Measurements from ENCODE around the gene ADAM17.
"Not testable (repeated sequence)": the region's sequence is repeated elsewhere in the genome, so short reads cannot be mapped to it uniquely, and the experiment has no call there.

Gene ADAM17

GRCh38 chr2:9555297-9556120 lies at the start of gene ADAM17:
ADAM17 (minus strand) TSS chr2:9555830; CDS start chr2:9555605, 225 bp downstream.
- peak; percentile 73 to 80 for DNase-seq (ENCODE audit: low read depth in 1 of 2, low spot score in 1 of 2)

- no peak for DNase-seq (ENCODE audit: low read depth in 1 of 2, low spot score in 1 of 2)
Measured at GRCh38 chr2:9602412-9602811, 46.8 kb upstream of the ADAM17 start.

- DNase-seq (ENCODE audit: low read depth in 1 of 2, low spot score in 1 of 2), result no peak
Measured at GRCh38 chr2:9601397-9601796, 45.8 kb upstream of the ADAM17 start.

- DNase-seq (ENCODE audit: low read depth in 1 of 2, low spot score in 1 of 2), result no peak
Measured at GRCh38 chr2:9599430-9599829, 43.8 kb upstream of the ADAM17 start.

GRCh38 chr2:9596621-9597311 lies 41.1 kb upstream of the ADAM17 start:
- no peak for DNase-seq (ENCODE audit: low read depth in 1 of 2, low spot score in 1 of 2)

- DNase-seq (ENCODE audit: low read depth in 1 of 2, low spot score in 1 of 2), result no peak
Measured at GRCh38 chr2:9595746-9596145, 40.1 kb upstream of the ADAM17 start.

GRCh38 chr2:9595256-9595655 lies 39.6 kb upstream of the ADAM17 start:
- DNase-seq (ENCODE audit: low read depth in 1 of 2, low spot score in 1 of 2), result not testable (repeated sequence)

- DNase-seq (ENCODE audit: low read depth in 1 of 2, low spot score in 1 of 2), result no peak
Measured at GRCh38 chr2:9594366-9595054, 38.9 kb upstream of the ADAM17 start.

- DNase-seq (ENCODE audit: low read depth in 1 of 2, low spot score in 1 of 2), result no peak
Measured at GRCh38 chr2:9593925-9594324, 38.3 kb upstream of the ADAM17 start.

GRCh38 chr2:9592699-9593098 lies 37.1 kb upstream of the ADAM17 start:
- no peak for DNase-seq (ENCODE audit: low read depth in 1 of 2, low spot score in 1 of 2)

- DNase-seq (ENCODE audit: low read depth in 1 of 2, low spot score in 1 of 2), result no peak
Measured at GRCh38 chr2:9590641-9591040, 35.0 kb upstream of the ADAM17 start.

- DNase-seq (ENCODE audit: low read depth in 1 of 2, low spot score in 1 of 2), result no peak
Measured at GRCh38 chr2:9586465-9586864, 30.8 kb upstream of the ADAM17 start.

- DNase-seq (ENCODE audit: low read depth in 1 of 2, low spot score in 1 of 2), result no peak
Measured at GRCh38 chr2:9585486-9585885, 29.9 kb upstream of the ADAM17 start.

- not testable (repeated sequence) for DNase-seq (ENCODE audit: low read depth in 1 of 2, low spot score in 1 of 2)
Measured at GRCh38 chr2:9584902-9585301, 29.3 kb upstream of the ADAM17 start.

GRCh38 chr2:9582624-9583023 lies 27.0 kb upstream of the ADAM17 start:
- no peak for DNase-seq (ENCODE audit: low read depth in 1 of 2, low spot score in 1 of 2)

- no peak for DNase-seq (ENCODE audit: low read depth in 1 of 2, low spot score in 1 of 2)
Measured at GRCh38 chr2:9578467-9579235, 23.0 kb upstream of the ADAM17 start.

- DNase-seq (ENCODE audit: low read depth in 1 of 2, low spot score in 1 of 2), result no peak
Measured at GRCh38 chr2:9574331-9574730, 18.7 kb upstream of the ADAM17 start.

- DNase-seq (ENCODE audit: low read depth in 1 of 2, low spot score in 1 of 2), result no peak
Measured at GRCh38 chr2:9573840-9574239, 18.2 kb upstream of the ADAM17 start.

- no peak for DNase-seq (ENCODE audit: low read depth in 1 of 2, low spot score in 1 of 2)
Measured at GRCh38 chr2:9573013-9573720, 17.5 kb upstream of the ADAM17 start.

All from stimulated activated CD4-positive, alpha-beta T cell treated with anti-CD3 and anti-CD28 coated beads, Interleukin-15, amount 100 ng/mL, for 1 hour (primary cell).